Fibroblast of lung (primary cell): ENCODE results near the gene ITGB1BP1. TPM values are rescaled to one million over a fixed set of nuclear protein-coding genes. Genes with fewer than 3 reads are reported as not detected.

Experiments
- DNase-seq, 2 donors: peaks; one replicate each; pipeline versions ENCODE4 v3.0.0 to v3.0.0-alpha.2; 2010; ENCODE audit warnings: low read depth in 2 of 2
- H2AFZ ChIP-seq: 2 replicates; pipeline ENCODE4 v1.5.1; 2012; ENCODE audit warnings: low read length, control low read depth, inconsistent platforms
- H3K27ac ChIP-seq: 2 replicates; pipeline ENCODE4 v1.5.1; 2011; ENCODE audit warnings: low read length, control low read depth; ENCODE audit not compliant: insufficient read depth
- H3K27me3 ChIP-seq: 2 replicates; pipeline ENCODE4 v1.5.1; 2011; ENCODE audit warnings: mild to moderate bottlenecking, low read length; ENCODE audit not compliant: control insufficient read depth, insufficient read depth
- H3K36me3 ChIP-seq: 2 replicates; pipeline ENCODE4 v1.5.1; 2011; ENCODE audit warnings: low read length; ENCODE audit not compliant: control insufficient read depth, insufficient read depth
- H3K4me1 ChIP-seq: 2 replicates; pipeline ENCODE4 v1.5.1; 2011; ENCODE audit warnings: low read length; ENCODE audit not compliant: control insufficient read depth, insufficient read depth; ENCODE audit errors: extremely low read depth
- H3K4me2 ChIP-seq: 2 replicates; pipeline ENCODE4 v1.5.1; 2011; ENCODE audit warnings: low read length, control low read depth; ENCODE audit not compliant: insufficient read depth; ENCODE audit errors: extremely low read depth
- H3K4me3 ChIP-seq, 4 experiments: fragments of 200-600 bp in 1 of 4; sonication (generic) in 1 of 4; replicated peaks in 1 of 4; 2 replicates each; pipeline ENCODE4 v1.5.1; 2011 to 2016; ENCODE audit warnings: low read length in 4 of 4, low read depth in 3 of 4, mild to moderate bottlenecking in 3 of 4, control low read depth in 2 of 4, inconsistent platforms in 1 of 4, mixed read lengths in 1 of 4; ENCODE audit not compliant: insufficient read depth in 1 of 4; ENCODE audit errors: control extremely low read depth in 1 of 4
- H3K79me2 ChIP-seq: 2 replicates; pipeline ENCODE4 v1.5.1; 2012; ENCODE audit warnings: mild to moderate bottlenecking, low read length, inconsistent platforms; ENCODE audit not compliant: control insufficient read depth, insufficient read depth
- H3K9ac ChIP-seq: 2 replicates; pipeline ENCODE4 v1.5.1; 2011; ENCODE audit warnings: mild to moderate bottlenecking, low read length, control low read depth; ENCODE audit not compliant: insufficient read depth
- H3K9me3 ChIP-seq: 2 replicates; pipeline ENCODE4 v1.5.1; 2012; ENCODE audit warnings: low read depth, low read length; ENCODE audit not compliant: control insufficient read depth, insufficient read depth
- H4K20me1 ChIP-seq: 2 replicates; pipeline ENCODE4 v1.5.1; 2011; ENCODE audit warnings: low read length; ENCODE audit not compliant: control insufficient read depth, insufficient read depth; ENCODE audit errors: extremely low read depth
- EZH2 ChIP-seq: IDR thresholded peaks from 2 replicates; pipeline ENCODE4 v1.5.1; 2012; ENCODE audit warnings: low read length, control low read depth, mild to moderate bottlenecking; ENCODE audit errors: missing control alignments
- polyA plus RNA-seq, 2 donors: library from polyadenylated mRNA; depleted of rRNA in 1 of 2; stranded (reverse) in 1 of 2; unstranded in 1 of 2; fragments of >200 nt; gene quantifications; 2 replicates each; pipeline ENCODE4 v1.2.1, GENCODE V29; 2011 to 2012; ENCODE audit warnings: missing spikeins in 1 of 2
- total RNA-seq: library from RNA; depleted of rRNA; stranded (reverse); fragments of >200 nt; gene quantifications from 2 replicates; pipeline ENCODE4 v1.2.1, GENCODE V29; 2014
- TF ChIP-seq, protein P1 (sequence below), 2 donors: IDR thresholded peaks in 1 of 2; conservative IDR thresholded peaks in 1 of 2; 1 replicate in 1 of 2; 2 replicates in 1 of 2; pipeline ENCODE4 v1.5.1; 2011 to 2012; ENCODE audit warnings: low read length in 2 of 2, control low read depth in 1 of 2, inconsistent platforms in 1 of 2, low read depth in 1 of 2, mild to moderate bottlenecking in 1 of 2

Gene ITGB1BP1
- total and polyA plus RNA-seq, 2 donors (not counting 1 experiment from before 2014, with no cell fraction given) = 44.6 to 131 TPM

DNA sequence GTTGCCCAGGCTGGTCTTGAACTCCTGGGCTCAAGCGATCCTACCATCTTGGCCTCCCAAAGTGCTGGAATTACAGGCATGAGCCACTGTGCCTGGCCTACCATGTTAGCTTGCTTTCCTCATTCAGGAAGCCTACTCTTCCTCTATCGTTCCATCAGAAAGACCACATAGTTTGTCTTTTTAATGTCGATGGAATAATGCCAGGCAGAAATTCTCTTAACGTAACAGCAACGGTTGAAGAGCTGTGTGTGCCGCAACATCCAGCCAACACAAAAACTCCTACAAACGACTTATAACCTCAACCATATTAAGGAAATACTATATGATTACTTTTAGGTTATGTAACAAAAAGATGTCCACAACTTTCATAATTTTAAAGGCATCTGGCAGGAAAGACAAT, 10.5 kb downstream of the ITGB1BP1 start:
- H3K27me3 ChIP-seq = no peaks in the 10 kb centered on the region
- no peaks in the 10 kb centered on the region for H4K20me1 ChIP-seq
- no peaks in the 10 kb centered on the region for H3K4me1 ChIP-seq
- H3K4me3 ChIP-seq = no peak overlapping the region
- no peak overlapping the region for H3K27ac ChIP-seq
- H2AFZ ChIP-seq = no peak overlapping the region
- no peaks in the 10 kb centered on the region for H3K9me3 ChIP-seq
- DNase-seq = no peak
- no peak overlapping the region for H3K9ac ChIP-seq
- peaks cover 13% of the 10 kb centered on the region for H3K36me3 ChIP-seq
- no peak overlapping the region for H3K4me2 ChIP-seq
- H3K79me2 ChIP-seq = peaks cover 24% of the 10 kb centered on the region
- TF ChIP-seq, protein P1, sequence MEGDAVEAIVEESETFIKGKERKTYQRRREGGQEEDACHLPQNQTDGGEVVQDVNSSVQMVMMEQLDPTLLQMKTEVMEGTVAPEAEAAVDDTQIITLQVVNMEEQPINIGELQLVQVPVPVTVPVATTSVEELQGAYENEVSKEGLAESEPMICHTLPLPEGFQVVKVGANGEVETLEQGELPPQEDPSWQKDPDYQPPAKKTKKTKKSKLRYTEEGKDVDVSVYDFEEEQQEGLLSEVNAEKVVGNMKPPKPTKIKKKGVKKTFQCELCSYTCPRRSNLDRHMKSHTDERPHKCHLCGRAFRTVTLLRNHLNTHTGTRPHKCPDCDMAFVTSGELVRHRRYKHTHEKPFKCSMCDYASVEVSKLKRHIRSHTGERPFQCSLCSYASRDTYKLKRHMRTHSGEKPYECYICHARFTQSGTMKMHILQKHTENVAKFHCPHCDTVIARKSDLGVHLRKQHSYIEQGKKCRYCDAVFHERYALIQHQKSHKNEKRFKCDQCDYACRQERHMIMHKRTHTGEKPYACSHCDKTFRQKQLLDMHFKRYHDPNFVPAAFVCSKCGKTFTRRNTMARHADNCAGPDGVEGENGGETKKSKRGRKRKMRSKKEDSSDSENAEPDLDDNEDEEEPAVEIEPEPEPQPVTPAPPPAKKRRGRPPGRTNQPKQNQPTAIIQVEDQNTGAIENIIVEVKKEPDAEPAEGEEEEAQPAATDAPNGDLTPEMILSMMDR (conservative IDR thresholded peaks at IDR 0.05 in 1 of 2, IDR thresholded peaks at IDR 0.05 in 1 of 2; ENCODE audit: low read depth in 1 of 2, low read length in 2 of 2) = no peak
- no peak for TF ChIP-seq EZH2

DNA sequence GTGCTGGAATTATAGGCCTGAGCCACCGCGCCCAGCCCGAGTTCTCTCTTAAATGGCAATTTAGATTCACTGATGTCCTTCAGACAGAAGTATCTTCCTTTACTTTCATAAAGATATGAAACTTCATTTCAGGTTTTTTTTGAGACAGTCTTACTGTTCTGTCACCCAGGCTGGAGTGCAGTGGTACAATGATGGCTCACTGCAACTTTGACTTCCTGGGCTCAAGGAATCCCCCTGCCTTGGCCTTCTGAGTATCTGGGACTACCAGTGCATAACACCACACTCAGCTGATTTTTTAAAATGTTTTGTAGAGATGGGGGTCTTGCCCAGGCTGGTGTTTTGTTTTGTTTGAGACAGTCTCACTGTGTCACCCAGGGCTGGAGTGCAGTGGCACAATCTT, 13.2 kb downstream of the ITGB1BP1 start:
- peaks cover 12% of the 10 kb centered on the region for H3K4me1 ChIP-seq
- no peak overlapping the region for H3K4me3 ChIP-seq
- peaks cover 15% of the 10 kb centered on the region for H3K36me3 ChIP-seq
- no peak overlapping the region for H3K9ac ChIP-seq
- H3K4me2 ChIP-seq = no peak overlapping the region
- H3K79me2 ChIP-seq = peaks cover 7% of the 10 kb centered on the region
- no peak overlapping the region for H3K27ac ChIP-seq
- H4K20me1 ChIP-seq = no peaks in the 10 kb centered on the region
- TF ChIP-seq, protein P1 (conservative IDR thresholded peaks at IDR 0.05 in 1 of 2, IDR thresholded peaks at IDR 0.05 in 1 of 2; ENCODE audit: low read depth in 1 of 2, low read length in 2 of 2) = no peak
- TF ChIP-seq EZH2 = no peak
- H2AFZ ChIP-seq = no peak overlapping the region
- no peaks in the 10 kb centered on the region for H3K27me3 ChIP-seq
- no peaks in the 10 kb centered on the region for H3K9me3 ChIP-seq
- DNase-seq = no peak

DNA sequence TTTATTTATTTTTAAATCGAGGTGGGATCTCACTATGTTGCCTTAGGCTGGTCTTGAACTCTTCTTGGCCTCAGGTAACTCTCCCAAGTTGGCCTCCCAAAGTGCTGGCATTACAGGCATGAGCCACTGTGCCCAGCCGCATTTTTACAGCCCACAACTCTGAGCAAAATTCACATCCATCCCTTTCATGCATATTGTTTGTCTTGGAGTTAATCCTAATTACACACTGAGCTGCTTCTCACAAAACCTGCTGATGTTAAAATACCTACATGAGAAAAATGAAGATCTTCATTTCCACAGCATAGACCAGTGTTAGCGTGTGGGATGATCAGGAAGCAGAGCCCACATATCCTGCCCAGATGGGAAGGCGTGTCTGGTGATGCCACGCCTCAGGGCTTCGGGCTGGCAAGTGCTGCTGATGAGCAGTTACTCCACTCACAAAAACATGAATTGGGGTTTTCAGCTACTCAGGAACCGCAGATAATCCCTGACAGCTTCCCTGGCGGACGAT, 14.6 kb downstream of the ITGB1BP1 start:
- peaks cover 14% of the 10 kb centered on the region for H3K4me1 ChIP-seq

More for the DNA sequence above, 14.6 kb downstream of the ITGB1BP1 start:
- peak in 1 of 2 donors; percentile 69 for DNase-seq
- no peak overlapping the region for H3K4me3 ChIP-seq
- H4K20me1 ChIP-seq = no peaks in the 10 kb centered on the region
- H3K36me3 ChIP-seq = peaks cover 13% of the 10 kb centered on the region
- no peaks in the 10 kb centered on the region for H3K9me3 ChIP-seq
- H2AFZ ChIP-seq = no peak overlapping the region
- no peak overlapping the region for H3K9ac ChIP-seq
- H3K4me2 ChIP-seq = no peak overlapping the region
- no peak for TF ChIP-seq EZH2
- TF ChIP-seq, protein P1 (conservative IDR thresholded peaks at IDR 0.05 in 1 of 2, IDR thresholded peaks at IDR 0.05 in 1 of 2; ENCODE audit: low read depth in 1 of 2, low read length in 2 of 2) = no peak
- H3K27ac ChIP-seq = no peak overlapping the region
- H3K79me2 ChIP-seq = no peaks in the 10 kb centered on the region
- H3K27me3 ChIP-seq = no peaks in the 10 kb centered on the region
